IPS DF 4.7 (cell line): Measurements from ENCODE around the gene IL4R.
"Not testable (repeated sequence)": the region's sequence is repeated elsewhere in the genome, so short reads cannot be mapped to it uniquely, and the experiment has no call there.

Experiments
- DNase-seq: peaks from one replicate; pipeline ENCODE4 v3.0.0-alpha.2; 2013; ENCODE audit warnings: low spot score; ENCODE audit errors: extremely low read depth

IL4R gene

GRCh38 chr16:27402964-27403600, 89.3 kb downstream of the IL4R start:
- no peak for DNase-seq

GRCh38 chr16:27403601-27403992, 89.8 kb downstream of the IL4R start:
- DNase-seq, result no peak

- DNase-seq, result no peak
Observed at GRCh38 chr16:27404163-27404823, 90.5 kb downstream of the IL4R start.

GRCh38 chr16:27405546-27406451, 92.0 kb downstream of the IL4R start:
- no peak for DNase-seq

GRCh38 chr16:27406511-27407128, 92.8 kb downstream of the IL4R start:
- no peak for DNase-seq

GRCh38 chr16:27407133-27407532, 93.4 kb downstream of the IL4R start:
- no peak for DNase-seq

- no peak for DNase-seq
Observed at GRCh38 chr16:27408012-27408601, 94.3 kb downstream of the IL4R start.

GRCh38 chr16:27408602-27409031, 94.8 kb downstream of the IL4R start:
- DNase-seq, result no peak

GRCh38 chr16:27409958-27410357, 96.2 kb downstream of the IL4R start:
- DNase-seq, result not testable (repeated sequence)

- DNase-seq, result no peak
Observed at GRCh38 chr16:27410761-27411160, 97.0 kb downstream of the IL4R start.

GRCh38 chr16:27413956-27414355, 100.2 kb downstream of the IL4R start:
- no peak for DNase-seq
